ENCODE results near the gene PLEKHA4. TPM values are rescaled to one million over a fixed set of nuclear protein-coding genes. Genes with fewer than 3 reads are reported as not detected.
A peak's percentile ranks its signal among the peaks of the same experiment; 100 is the strongest.
"Not testable (repeated sequence)": the region's sequence is repeated elsewhere in the genome, so short reads cannot be mapped to it uniquely, and the experiment has no call there.

PLEKHA4 gene
- total and polyA plus RNA-seq, 10 of the 15 experiments (the other 5 are each of a cell fraction or from before 2014, with no cell fraction given), result 0.13 to 10.0 (median 6.4) TPM; not detected in 1

DNA sequence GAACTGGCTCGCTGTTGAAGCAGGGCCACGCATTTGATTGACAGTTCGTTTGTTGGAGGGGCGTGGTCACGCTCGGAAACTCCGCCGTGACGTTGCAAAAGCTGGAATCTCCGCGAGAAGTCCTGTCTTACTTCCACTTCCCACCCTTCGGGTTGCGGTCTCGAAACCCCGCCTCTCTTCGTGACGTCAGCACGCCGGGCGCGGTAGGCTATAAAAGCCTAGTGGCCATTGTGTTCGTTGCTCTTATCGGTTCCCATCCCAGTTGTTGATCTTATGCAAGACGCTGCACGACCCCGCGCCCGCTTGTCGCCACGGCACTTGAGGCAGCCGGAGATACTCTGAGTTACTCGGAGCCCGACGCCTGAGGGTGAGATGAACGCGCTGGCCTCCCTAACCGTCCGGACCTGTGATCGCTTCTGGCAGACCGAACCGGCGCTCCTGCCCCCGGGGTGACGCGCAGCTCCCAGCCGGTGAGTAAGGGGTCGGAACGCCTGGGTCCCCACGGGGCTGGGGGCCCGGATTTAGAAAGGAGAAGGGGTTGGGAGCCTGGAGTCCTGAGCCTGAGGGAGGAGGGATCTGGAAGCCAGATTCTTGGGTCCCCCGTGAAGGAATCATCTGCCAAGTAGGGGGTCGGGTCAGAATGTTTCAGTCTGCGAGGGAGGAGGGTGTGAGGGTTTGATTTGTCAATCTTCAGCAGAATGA lies 3.9 kb upstream of the PLEKHA4 start, which contains the start of gene PPP1R15A (continued):
- TF ChIP-seq, protein P1, sequence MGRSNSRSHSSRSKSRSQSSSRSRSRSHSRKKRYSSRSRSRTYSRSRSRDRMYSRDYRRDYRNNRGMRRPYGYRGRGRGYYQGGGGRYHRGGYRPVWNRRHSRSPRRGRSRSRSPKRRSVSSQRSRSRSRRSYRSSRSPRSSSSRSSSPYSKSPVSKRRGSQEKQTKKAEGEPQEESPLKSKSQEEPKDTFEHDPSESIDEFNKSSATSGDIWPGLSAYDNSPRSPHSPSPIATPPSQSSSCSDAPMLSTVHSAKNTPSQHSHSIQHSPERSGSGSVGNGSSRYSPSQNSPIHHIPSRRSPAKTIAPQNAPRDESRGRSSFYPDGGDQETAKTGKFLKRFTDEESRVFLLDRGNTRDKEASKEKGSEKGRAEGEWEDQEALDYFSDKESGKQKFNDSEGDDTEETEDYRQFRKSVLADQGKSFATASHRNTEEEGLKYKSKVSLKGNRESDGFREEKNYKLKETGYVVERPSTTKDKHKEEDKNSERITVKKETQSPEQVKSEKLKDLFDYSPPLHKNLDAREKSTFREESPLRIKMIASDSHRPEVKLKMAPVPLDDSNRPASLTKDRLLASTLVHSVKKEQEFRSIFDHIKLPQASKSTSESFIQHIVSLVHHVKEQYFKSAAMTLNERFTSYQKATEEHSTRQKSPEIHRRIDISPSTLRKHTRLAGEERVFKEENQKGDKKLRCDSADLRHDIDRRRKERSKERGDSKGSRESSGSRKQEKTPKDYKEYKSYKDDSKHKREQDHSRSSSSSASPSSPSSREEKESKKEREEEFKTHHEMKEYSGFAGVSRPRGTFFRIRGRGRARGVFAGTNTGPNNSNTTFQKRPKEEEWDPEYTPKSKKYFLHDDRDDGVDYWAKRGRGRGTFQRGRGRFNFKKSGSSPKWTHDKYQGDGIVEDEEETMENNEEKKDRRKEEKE (IDR thresholded peaks at IDR 0.05), result no peak
- TF ChIP-seq FOXK2 (IDR thresholded peaks at IDR 0.05), result peak; percentile 52; the same call in 1 of the 2 replicates
- peak; percentile 95 for TF ChIP-seq CREM (IDR thresholded peaks at IDR 0.05; ENCODE audit: low read depth)
- 0 out of 2 replicates have a peak, but pooled peaks have one; percentile 9 for TF ChIP-seq STAT1 (conservative IDR thresholded peaks at IDR 0.05)

DNA sequence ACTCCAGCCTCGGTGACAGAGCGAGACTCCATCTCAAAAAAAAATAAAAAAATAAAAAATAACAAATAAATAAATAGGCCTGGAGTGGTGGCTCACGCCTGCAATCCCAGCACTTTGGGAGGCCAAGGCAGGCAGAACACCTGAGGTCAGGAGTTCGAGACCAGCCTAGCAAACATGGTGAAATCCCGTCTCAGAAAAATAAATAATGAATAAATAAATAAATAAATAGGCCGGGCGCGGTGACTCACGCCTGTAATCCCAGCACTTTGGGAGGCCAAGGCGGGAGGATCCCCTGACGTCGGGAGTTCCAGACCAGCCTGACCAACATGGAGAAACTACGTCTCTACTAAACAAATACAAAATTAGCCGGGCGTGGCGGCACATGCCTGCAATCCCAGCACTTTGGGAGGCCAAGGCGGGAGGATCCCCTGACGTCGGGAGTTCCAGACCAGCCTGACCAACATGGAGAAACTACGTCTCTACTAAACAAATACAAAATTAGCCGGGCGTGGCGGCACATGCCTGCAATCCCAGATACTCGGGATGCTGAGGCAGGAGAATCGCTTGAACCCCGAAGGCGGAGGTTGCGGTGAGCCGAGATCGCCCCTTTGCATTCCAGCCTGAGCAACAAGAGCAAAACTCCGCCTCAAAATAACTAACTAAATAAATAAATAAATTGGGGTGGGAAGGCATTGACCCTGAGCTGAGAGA lies 3.2 kb upstream of the PLEKHA4 start:
- in situ Hi-C loops (cut with MboI); ATAC-seq; intact Hi-C loops (cut with micrococcal nuclease; ENCODE audit: unreplicated experiment); BruUV-seq (replicated peaks); H3K9me3 ChIP-seq (replicated peaks; ENCODE audit: control insufficient read depth, insufficient read depth, low read length); H3K4me3 ChIP-seq; H3K4me2 ChIP-seq (ENCODE audit: control insufficient read depth, insufficient read depth); H4K20me1 ChIP-seq (ENCODE audit: control insufficient read depth, insufficient read depth); H3K27me3 ChIP-seq (replicated peaks in 1 of 2; ENCODE audit: control insufficient read depth in 2 of 2, insufficient read depth in 2 of 2, low read length in 1 of 2); H3K27ac ChIP-seq (ENCODE audit: control insufficient read depth, insufficient read depth); FAIRE-seq; H3K9ac ChIP-seq (ENCODE audit: control insufficient read depth, insufficient read depth, low read length); DNase-seq (ENCODE audit: low read depth, low spot score); H3K36me3 ChIP-seq (ENCODE audit: control insufficient read depth in 2 of 2, insufficient read depth in 2 of 2, low read length in 1 of 2): not testable (repeated sequence)
- ChIA-PET CTCF (interaction anchor here (0.9 to 3.6 kb wide), 5 partner anchors 29 to 121 kb away, joined by 3 to 22 read pairs (median 4); partner anchors contain the start of genes GYS1 and RUVBL2), RAD21 (ENCODE audit: unreplicated experiment) (interaction anchor here (0.6 to 5.0 kb wide), 9 partner anchors 27 to 122 kb away, joined by 3 to 26 read pairs (median 5); partner anchors contain the start of genes GYS1 and RUVBL2), SMC1A (ENCODE audit: uncharacterized antibody, unreplicated experiment) (interaction anchor here (0.9 to 3.7 kb wide), 4 partner anchors 15 to 92 kb away, joined by 4 to 24 read pairs (median 12); partner anchors contain the start of gene NUCB1), POLR2A (interaction anchor here (0.5 to 6.7 kb wide), 17 partner anchors 9 to 226 kb away, joined by 3 to 64 read pairs (median 3); partner anchors contain the start of genes FTL, GYS1 and RUVBL2)
- H2AFZ ChIP-seq (ENCODE audit: control insufficient read depth, low read depth, low read length), result 0 out of 2 replicates have a peak overlapping the region, but pooled peaks have one; percentile 4
- H3K4me1 ChIP-seq (ENCODE audit: control insufficient read depth, insufficient read depth, low read length), result peaks cover 26% of the 10 kb centered on the region
- WGBS (ENCODE audit: insufficient coverage, insufficient replicate concordance, low lambda C conversion rate, missing lambda C conversion rate), result 87% methylated on average over 27 of the region's 31 CpGs
- peaks cover 43% of the 10 kb centered on the region for H3K79me2 ChIP-seq (ENCODE audit: control insufficient read depth, insufficient read depth, low read length)
